SW 1271 (cell line): ENCODE measurements around the gene ACSL5.

Experiments
- DNase-seq, 2 experiments: peaks; one replicate each; lab custom pipeline; 2025; lab: John Stamatoyannopoulos, UW

The ACSL5 gene

DNA sequence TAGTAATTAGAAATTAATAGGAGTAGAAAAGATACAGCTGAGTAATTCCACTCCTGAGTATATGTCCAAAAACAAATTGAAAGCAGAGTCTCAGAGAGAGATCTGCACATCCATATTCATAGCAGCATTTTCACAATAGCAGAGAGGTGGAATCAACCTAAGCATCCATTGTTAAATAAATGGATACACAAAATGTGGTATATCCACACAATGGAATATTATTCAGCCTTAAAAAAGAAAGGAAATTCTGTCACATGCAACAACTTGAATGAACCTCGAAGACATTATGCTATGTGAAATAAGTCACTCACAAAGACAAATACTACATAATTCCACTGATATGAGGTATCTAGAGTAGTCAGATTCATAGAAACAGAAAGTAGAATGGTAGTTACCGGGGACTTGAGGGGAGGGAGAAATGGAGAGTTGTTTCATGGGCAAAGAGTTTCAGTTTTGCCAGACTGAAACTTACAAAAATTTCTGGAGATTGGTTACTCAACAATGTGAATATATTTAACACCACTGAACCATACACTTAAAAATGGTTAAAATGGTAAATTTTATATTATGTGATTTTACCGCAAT is 91.5 kb downstream of the ACSL5 start:
- DNase-seq, result no peak

DNA sequence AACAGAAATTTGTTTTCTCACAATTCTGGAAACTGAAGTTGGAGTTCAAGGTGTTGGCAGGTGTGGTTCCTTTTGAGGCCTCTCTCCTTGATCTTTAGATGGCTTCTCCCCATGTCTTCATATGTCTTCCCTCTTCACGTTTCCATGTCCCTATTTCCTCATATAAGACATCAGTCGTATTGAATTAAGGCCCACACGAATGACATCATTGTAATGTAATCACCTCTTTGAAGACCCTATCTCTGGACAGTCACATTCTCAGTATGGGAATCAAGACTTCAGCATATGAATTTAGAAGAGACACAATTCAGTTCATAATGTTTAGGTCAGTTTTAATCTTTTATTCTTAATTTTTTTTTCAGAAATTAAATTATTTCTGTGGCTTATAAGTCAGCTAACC is 92.9 kb downstream of the ACSL5 start:
- DNase-seq, result no peak

DNA sequence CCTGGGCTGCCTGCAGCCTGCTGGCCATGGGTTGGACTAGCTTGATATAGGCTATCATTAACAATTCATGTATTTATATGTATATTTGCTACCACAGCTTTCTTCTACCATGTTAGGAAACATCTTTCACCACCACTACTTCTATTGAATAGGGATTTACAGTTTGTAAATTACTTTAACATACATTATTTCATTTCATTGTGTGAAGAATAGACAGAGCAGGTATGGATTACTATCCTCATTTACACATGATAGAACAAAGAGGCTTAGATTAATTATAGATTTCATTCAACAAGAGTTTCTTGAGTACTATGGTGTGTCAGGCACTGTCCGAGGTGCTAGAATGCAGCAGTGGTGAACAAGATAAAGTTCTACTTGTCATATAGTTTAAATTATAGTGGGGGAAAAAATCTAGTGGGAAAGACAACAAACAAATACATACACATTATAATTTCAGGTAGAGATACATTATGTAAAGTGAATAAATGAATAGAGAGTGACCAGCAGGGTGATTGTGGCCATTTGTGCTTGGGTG is 93.7 kb downstream of the ACSL5 start:
- DNase-seq, result no peak

DNA sequence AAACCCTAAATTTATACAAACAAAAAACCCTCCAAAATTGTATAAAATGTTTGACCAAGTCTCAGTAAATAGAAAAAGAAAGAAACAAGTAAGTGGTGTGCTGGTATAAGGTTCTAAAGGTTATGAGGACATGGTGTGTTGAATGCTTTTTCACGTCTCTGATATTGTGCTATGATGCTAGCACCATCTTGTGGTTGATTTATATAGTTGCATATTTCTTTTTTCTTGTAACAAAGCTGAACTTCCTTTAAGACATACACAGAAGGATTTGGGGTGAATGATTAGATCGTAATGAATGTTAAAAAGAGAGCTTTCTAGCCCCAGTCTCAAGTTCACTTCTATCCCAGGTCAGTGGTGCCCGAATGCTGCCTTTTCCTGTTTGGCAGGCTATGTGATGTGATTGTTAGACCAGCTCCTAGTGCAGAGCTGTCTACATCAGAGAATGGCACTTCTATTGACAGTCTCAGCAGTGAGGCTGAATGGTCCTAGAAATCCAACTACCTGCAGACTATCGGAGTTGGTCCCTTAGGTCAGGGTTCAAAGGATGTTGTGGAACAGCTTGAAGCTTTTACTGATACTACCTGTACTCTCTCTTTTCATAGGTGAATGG is 98.1 kb downstream of the ACSL5 start:
- DNase-seq, result peak in 1 of 2 experiments; percentile 60

DNA sequence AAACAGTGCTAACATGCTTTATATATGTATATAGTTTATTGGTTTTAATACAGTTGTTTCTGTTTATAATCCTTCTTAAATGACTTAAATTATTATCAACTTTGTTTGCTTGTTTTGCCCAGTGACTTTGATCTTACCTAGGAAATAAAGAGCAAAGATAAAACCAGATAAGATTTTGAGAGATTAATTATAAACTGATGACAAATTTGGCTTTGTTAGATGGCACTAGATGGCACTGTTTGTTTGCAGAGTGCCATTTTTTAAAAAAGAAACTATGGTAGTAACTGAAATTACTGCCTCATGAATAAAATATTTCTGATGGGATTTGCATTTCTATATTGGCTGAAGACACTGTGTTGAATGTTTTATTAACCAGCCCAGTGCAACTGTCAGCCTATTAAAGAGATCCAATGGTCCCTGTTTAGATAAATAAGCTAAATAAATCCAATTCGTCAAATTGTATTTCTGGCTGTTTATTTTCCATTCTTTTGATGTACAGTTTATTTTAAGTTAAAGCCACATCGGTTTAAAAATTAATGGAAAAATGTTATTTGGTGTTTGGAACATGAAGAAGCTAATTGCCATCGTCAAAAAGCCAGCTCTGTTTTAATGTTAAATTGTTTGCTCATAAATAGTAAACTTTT is 101.8 kb downstream of the ACSL5 start:
- peak in 1 of 2 experiments; percentile 9 for DNase-seq
